HEK293 (cell line): ENCODE data around the gene VPS35L.

Experiments
- CTCF ChIA-PET: fragments of 350-600 bp; formaldehyde crosslinking; extraction: SDS; loops from one replicate; lab custom pipeline; 2021; ENCODE audit warnings: antibody characterized with exemption; lab: Yijun Ruan, JAX
- POLR2A ChIA-PET: fragments of 300-600 bp; formaldehyde crosslinking; extraction: SDS; loops from one replicate; lab custom pipeline; 2020; ENCODE audit warnings: antibody characterized with exemption, inconsistent platforms; lab: Yijun Ruan, JAX
- H3K27ac ChIP-seq: fragments of 200-500 bp; sonication (Bioruptor generic); 2 replicates; pipeline ENCODE4 v1.5.1; 2014; ENCODE audit warnings: low read depth, low read length, control low read depth, inconsistent platforms; ENCODE audit errors: extremely low read depth
- H3K36me3 ChIP-seq, 2 experiments: fragments of 200-500 bp in 1 of 2; sonication (Bioruptor generic) in 1 of 2; 1 replicate in 1 of 2; 2 replicates in 1 of 2; pipeline ENCODE4 v1.5.1; 2014 to 2017; ENCODE audit warnings: inconsistent platforms in 2 of 2, low read length in 2 of 2; ENCODE audit not compliant: control insufficient read depth in 2 of 2, insufficient read depth in 1 of 2
- H3K4me1 ChIP-seq: fragments of 200-500 bp; sonication (Bioruptor generic); 2 replicates; pipeline ENCODE4 v1.5.1; 2014; ENCODE audit warnings: mild to moderate bottlenecking, low read length, inconsistent platforms; ENCODE audit not compliant: control insufficient read depth, insufficient read depth
- H3K4me3 ChIP-seq: 2 replicates; pipeline ENCODE4 v1.5.1; 2011; ENCODE audit warnings: low read depth, mild to moderate bottlenecking, control low read depth, low read length, moderate library complexity
- H3K9me3 ChIP-seq: fragments of 200-500 bp; sonication (Bioruptor generic); 2 replicates; pipeline ENCODE4 v1.5.1; 2014; ENCODE audit warnings: low read depth, low read length, inconsistent platforms; ENCODE audit not compliant: control insufficient read depth, insufficient read depth
- EGR2 ChIP-seq: fragments of 450-650 bp; formaldehyde crosslinking; IDR thresholded peaks from 2 replicates; pipeline ENCODE4 v1.5.1; 2016; ENCODE audit warnings: low read depth, missing biosample characterization, missing genetic modification characterization
- GLIS1 ChIP-seq: fragments of 450-650 bp; formaldehyde crosslinking; IDR thresholded peaks from 2 replicates; pipeline ENCODE4 v1.5.1; 2016; ENCODE audit warnings: missing biosample characterization, missing genetic modification characterization
- GLIS2 ChIP-seq: fragments of 450-650 bp; formaldehyde crosslinking; IDR thresholded peaks from 2 replicates; pipeline ENCODE4 v1.5.1; 2016; ENCODE audit warnings: missing biosample characterization, missing genetic modification characterization
- MYNN ChIP-seq: fragments of 450-650 bp; formaldehyde crosslinking; IDR thresholded peaks from 2 replicates; pipeline ENCODE4 v1.5.1; 2016; ENCODE audit warnings: missing biosample characterization, missing genetic modification characterization, borderline replicate concordance
- SCRT1 ChIP-seq: fragments of 450-650 bp; formaldehyde crosslinking; IDR thresholded peaks from 2 replicates; pipeline ENCODE4 v1.5.1; 2016; ENCODE audit warnings: missing biosample characterization, missing genetic modification characterization, borderline replicate concordance
- SCRT2 ChIP-seq: fragments of 450-650 bp; formaldehyde crosslinking; IDR thresholded peaks from 2 replicates; pipeline ENCODE4 v1.5.1; 2016; ENCODE audit warnings: missing biosample characterization, missing genetic modification characterization
- ZBTB17 ChIP-seq: fragments of 450-650 bp; formaldehyde crosslinking; IDR thresholded peaks from 2 replicates; pipeline ENCODE4 v1.5.1; 2016; ENCODE audit warnings: missing biosample characterization, missing genetic modification characterization
- ZBTB8A ChIP-seq: fragments of 450-650 bp; formaldehyde crosslinking; IDR thresholded peaks from 2 replicates; pipeline ENCODE4 v1.5.1; 2016; ENCODE audit warnings: missing biosample characterization, missing genetic modification characterization
- ZFP37 ChIP-seq: fragments of 450-650 bp; formaldehyde crosslinking; IDR thresholded peaks from 2 replicates; pipeline ENCODE4 v1.5.1; 2016; ENCODE audit warnings: missing biosample characterization, missing genetic modification characterization
- ZNF112 ChIP-seq: fragments of 450-650 bp; formaldehyde crosslinking; IDR thresholded peaks from 2 replicates; pipeline ENCODE4 v1.5.0; 2017; ENCODE audit warnings: missing biosample characterization, missing genetic modification characterization
- ZNF138 ChIP-seq: fragments of 450-650 bp; formaldehyde crosslinking; IDR thresholded peaks from 2 replicates; pipeline ENCODE4 v1.5.1; 2016; ENCODE audit warnings: missing biosample characterization, missing genetic modification characterization, borderline replicate concordance
- ZNF140 ChIP-seq: fragments of 450-650 bp; formaldehyde crosslinking; IDR thresholded peaks from 2 replicates; pipeline ENCODE4 v1.5.1; 2016; ENCODE audit warnings: missing biosample characterization, missing genetic modification characterization
- ZNF174 ChIP-seq: fragments of 450-650 bp; formaldehyde crosslinking; IDR thresholded peaks from 2 replicates; pipeline ENCODE4 v1.5.0; 2017; ENCODE audit warnings: missing biosample characterization, mild to moderate bottlenecking, missing genetic modification characterization
- ZNF202 ChIP-seq: fragments of 450-650 bp; formaldehyde crosslinking; IDR thresholded peaks from 2 replicates; pipeline ENCODE4 v1.5.1; 2016; ENCODE audit warnings: missing biosample characterization, missing genetic modification characterization, borderline replicate concordance
- ZNF23 ChIP-seq: fragments of 450-650 bp; formaldehyde crosslinking; IDR thresholded peaks from 2 replicates; pipeline ENCODE4 v1.5.1; 2016; ENCODE audit warnings: missing biosample characterization, missing genetic modification characterization, borderline replicate concordance
- ZNF302 ChIP-seq: fragments of 450-650 bp; formaldehyde crosslinking; IDR thresholded peaks from 2 replicates; pipeline ENCODE4 v1.5.1; 2016; ENCODE audit warnings: missing biosample characterization, missing genetic modification characterization, low read depth
- ZNF311 ChIP-seq: fragments of 450-650 bp; formaldehyde crosslinking; IDR thresholded peaks from 2 replicates; pipeline ENCODE4 v1.5.1; 2017; ENCODE audit warnings: missing biosample characterization, missing genetic modification characterization, borderline replicate concordance
- ZNF48 ChIP-seq: fragments of 450-650 bp; formaldehyde crosslinking; IDR thresholded peaks from 2 replicates; pipeline ENCODE4 v1.5.1; 2016; ENCODE audit warnings: missing biosample characterization, missing genetic modification characterization
- ZNF624 ChIP-seq: fragments of 450-650 bp; formaldehyde crosslinking; IDR thresholded peaks from 2 replicates; pipeline ENCODE4 v1.5.1; 2017; ENCODE audit warnings: missing biosample characterization, missing genetic modification characterization
- ZNF626 ChIP-seq: fragments of 450-650 bp; sonication (Bioruptor Pico); formaldehyde crosslinking; IDR thresholded peaks from 2 replicates; pipeline ENCODE4 v1.5.1; 2018; ENCODE audit warnings: missing biosample characterization, missing genetic modification characterization, inconsistent platforms
- ZNF658 ChIP-seq: fragments of 450-650 bp; formaldehyde crosslinking; IDR thresholded peaks from 2 replicates; pipeline ENCODE4; 2016; ENCODE audit warnings: missing biosample characterization, missing genetic modification characterization
- ZNF670 ChIP-seq: fragments of 450-650 bp; formaldehyde crosslinking; IDR thresholded peaks from 2 replicates; pipeline ENCODE4 v1.5.1; 2016; ENCODE audit warnings: missing biosample characterization, missing genetic modification characterization, low read depth
- ZNF747 ChIP-seq: fragments of 450-650 bp; formaldehyde crosslinking; IDR thresholded peaks from 2 replicates; pipeline ENCODE4 v1.5.1; 2016; ENCODE audit warnings: missing biosample characterization, missing genetic modification characterization
- ZXDB ChIP-seq: fragments of 450-650 bp; formaldehyde crosslinking; IDR thresholded peaks from 2 replicates; pipeline ENCODE4 v1.5.1; 2016; ENCODE audit warnings: missing biosample characterization, missing genetic modification characterization
- TF ChIP-seq, protein P1 (sequence below): fragments of 450-650 bp; formaldehyde crosslinking; IDR thresholded peaks from 2 replicates; pipeline ENCODE4 v1.5.1; 2016; ENCODE audit warnings: missing biosample characterization, missing genetic modification characterization

The VPS35L gene

DNA sequence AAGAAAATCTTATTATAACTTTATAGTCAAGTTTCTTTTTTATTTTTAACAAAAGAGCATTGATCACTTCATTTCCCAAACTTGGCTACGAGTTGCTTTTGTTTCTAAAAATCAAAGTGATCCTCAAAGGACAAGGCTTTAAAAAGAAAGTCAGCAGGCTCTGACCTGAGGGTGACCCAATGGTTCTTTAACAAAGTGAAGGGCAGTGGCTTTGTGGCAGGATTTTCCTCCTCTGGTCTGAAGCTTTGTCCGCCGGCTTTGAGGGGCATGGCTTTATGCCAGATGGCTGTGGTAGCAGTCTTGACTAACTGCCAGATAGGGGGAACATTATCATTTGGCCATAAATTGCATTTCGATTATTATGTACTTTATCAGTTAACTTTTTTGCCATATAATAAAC is 191.1 kb downstream of the VPS35L start:
- no peak overlapping the region for H3K27ac ChIP-seq
- TF ChIP-seq ZNF658 (tag by site-specific recombination) (no peak), ZNF311 (tag by site-specific recombination) (no peak), ZNF138 (tag by site-specific recombination) (no peak), ZNF48 (tag by site-specific recombination) (no peak), ZBTB17 (tag by site-specific recombination) (no peak), ZBTB8A (tag by site-specific recombination) (no peak), MYNN (no peak), ZNF624 (tag by site-specific recombination) (no peak), EGR2 (no peak), ZNF23 (tag by site-specific recombination) (no peak)
- TF ChIP-seq, protein P1, sequence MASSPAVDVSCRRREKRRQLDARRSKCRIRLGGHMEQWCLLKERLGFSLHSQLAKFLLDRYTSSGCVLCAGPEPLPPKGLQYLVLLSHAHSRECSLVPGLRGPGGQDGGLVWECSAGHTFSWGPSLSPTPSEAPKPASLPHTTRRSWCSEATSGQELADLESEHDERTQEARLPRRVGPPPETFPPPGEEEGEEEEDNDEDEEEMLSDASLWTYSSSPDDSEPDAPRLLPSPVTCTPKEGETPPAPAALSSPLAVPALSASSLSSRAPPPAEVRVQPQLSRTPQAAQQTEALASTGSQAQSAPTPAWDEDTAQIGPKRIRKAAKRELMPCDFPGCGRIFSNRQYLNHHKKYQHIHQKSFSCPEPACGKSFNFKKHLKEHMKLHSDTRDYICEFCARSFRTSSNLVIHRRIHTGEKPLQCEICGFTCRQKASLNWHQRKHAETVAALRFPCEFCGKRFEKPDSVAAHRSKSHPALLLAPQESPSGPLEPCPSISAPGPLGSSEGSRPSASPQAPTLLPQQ = no peak
- no peaks in the 10 kb centered on the region for H3K36me3 ChIP-seq
- H3K9me3 ChIP-seq = no peaks in the 10 kb centered on the region
- POLR2A ChIA-PET = no interaction called here
- 0 out of 2 replicates have a peak, but pooled peaks cover 2% of the 10 kb centered on the region for H3K4me1 ChIP-seq
- CTCF ChIA-PET = no interaction called here
- no peak overlapping the region for H3K4me3 ChIP-seq

- H3K27ac ChIP-seq = no peak overlapping the region
- no peaks in the 10 kb centered on the region for H3K36me3 ChIP-seq
- POLR2A ChIA-PET = interaction anchor here (0.5 kb wide), 1 partner anchor 23 kb away, joined by 3 read pairs; no protein-coding TSS in a partner anchor
- H3K4me1 ChIP-seq = 0 out of 2 replicates have a peak, but pooled peaks cover 2% of the 10 kb centered on the region
- no peak overlapping the region for H3K4me3 ChIP-seq
- no peaks in the 10 kb centered on the region for H3K9me3 ChIP-seq
- CTCF ChIA-PET = interaction anchor here (0.6 to 0.7 kb wide), 2 partner anchors 59 to 159 kb away, joined by 3 read pairs; no protein-coding TSS in a partner anchor
- TF ChIP-seq GLIS1 (tag by site-specific recombination) = no peak
- TF ChIP-seq, all 188 proteins: peak for 0
Measured at GRCh38 chr16:19748389-19749168, 193.1 kb downstream of the VPS35L start.

- no peak overlapping the region for H3K4me3 ChIP-seq
- no peak for TF ChIP-seq ZNF23 (tag by site-specific recombination)
- TF ChIP-seq ZNF112 = no peak
- no peak for TF ChIP-seq ZNF626 (tag by site-specific recombination)
- TF ChIP-seq GLIS2 (tag by site-specific recombination) = no peak
- no peak for TF ChIP-seq ZFP37 (tag by site-specific recombination)
- no peak for TF ChIP-seq ZNF174 (tag by site-specific recombination)
- TF ChIP-seq ZNF670 (tag by site-specific recombination) = no peak
- peak; percentile 57; the same call in 1 of the 2 replicates for TF ChIP-seq SCRT2 (tag by site-specific recombination)
- no peak for TF ChIP-seq ZXDB (tag by site-specific recombination)
- no peak for TF ChIP-seq ZNF302
- TF ChIP-seq ZNF202 (tag by site-specific recombination) = no peak
- TF ChIP-seq EGR2 = 0 out of 2 replicates have a peak, but pooled peaks have one; percentile 14
- TF ChIP-seq ZNF747 (tag by site-specific recombination) = no peak
- peak; percentile 67 for TF ChIP-seq SCRT1 (tag by site-specific recombination)
- TF ChIP-seq ZNF140 (tag by site-specific recombination) = no peak
- TF ChIP-seq, all 188 proteins: peak for 3
- H3K4me1 ChIP-seq = 0 out of 2 replicates have a peak, but pooled peaks cover 2% of the 10 kb centered on the region
- H3K9me3 ChIP-seq = no peaks in the 10 kb centered on the region
- ChIA-PET CTCF (no interaction called here), POLR2A (no interaction called here)
- no peak overlapping the region for H3K27ac ChIP-seq
- H3K36me3 ChIP-seq = no peaks in the 10 kb centered on the region
Measured at GRCh38 chr16:19749571-19750080, 194.1 kb downstream of the VPS35L start.
